ENCODE results near the gene TARS2. TPM values are rescaled to one million over a fixed set of nuclear protein-coding genes. Genes with fewer than 3 reads are reported as not detected.

TARS2 gene
- total RNA-seq, 1 donor from 2014 or later: 17.8 TPM

GRCh38 chr1:150555971-150556865, 69.0 kb downstream of the TARS2 start:
- DNase-seq (ENCODE audit: low spot score): no peak

GRCh38 chr1:150557065-150557600, 69.9 kb downstream of the TARS2 start:
- DNase-seq (ENCODE audit: low spot score): no peak

Other genes with a start within 250 kb of the TARS2 start
- 0.48 TPM for gene CA14, start 229.6 kb upstream of the TARS2 start, total RNA-seq (ENCODE audit: insufficient read depth, low replicate concordance)
- 49.6 TPM for gene APH1A, start 218.4 kb upstream of the TARS2 start, total RNA-seq (ENCODE audit: insufficient read depth, low replicate concordance)
- gene C1orf54, start 214.6 kb upstream of the TARS2 start, total RNA-seq (ENCODE audit: insufficient read depth, low replicate concordance): 75.4 TPM
- gene CIART, start 204.9 kb upstream of the TARS2 start, total RNA-seq (ENCODE audit: insufficient read depth, low replicate concordance): 3.4 TPM
- gene MRPS21, start 193.6 kb upstream of the TARS2 start, total RNA-seq (ENCODE audit: insufficient read depth, low replicate concordance): 32.0 TPM
- gene PRPF3, start 165.9 kb upstream of the TARS2 start, total RNA-seq (ENCODE audit: insufficient read depth, low replicate concordance): 74.4 TPM
- 11.1 TPM for gene RPRD2, start 123.3 kb upstream of the TARS2 start, total RNA-seq (ENCODE audit: insufficient read depth, low replicate concordance)
- 4.3 TPM for gene ECM1, start 20.7 kb downstream of the TARS2 start, total RNA-seq (ENCODE audit: insufficient read depth, low replicate concordance)
- not detected for gene FALEC, start 28.3 kb downstream of the TARS2 start, total RNA-seq (ENCODE audit: insufficient read depth, low replicate concordance)
- 23.4 TPM for gene ADAMTSL4, start 62.0 kb downstream of the TARS2 start, total RNA-seq (ENCODE audit: insufficient read depth, low replicate concordance)
- 323 TPM for gene MCL1, start 92.2 kb downstream of the TARS2 start, total RNA-seq (ENCODE audit: insufficient read depth, low replicate concordance)
- gene ENSA, start 142.2 kb downstream of the TARS2 start, total RNA-seq (ENCODE audit: insufficient read depth, low replicate concordance): 73.4 TPM
- 18.8 TPM for gene GOLPH3L, start 209.7 kb downstream of the TARS2 start, total RNA-seq (ENCODE audit: insufficient read depth, low replicate concordance)
- gene HORMAD1, start 233.5 kb downstream of the TARS2 start, total RNA-seq (ENCODE audit: insufficient read depth, low replicate concordance): not detected